NCI-H748 (cell line): ENCODE results near the gene KLK7.

Source experiments
- DNase-seq: peaks from one replicate; lab custom pipeline; 2025; ENCODE audit not compliant: unreplicated experiment; lab: John Stamatoyannopoulos, UW

The KLK7 gene

GRCh38 chr19:50939596-50939995 lies 44.1 kb downstream of the KLK7 start:
- no peak for DNase-seq

GRCh38 chr19:50933640-50934039 lies 50.1 kb downstream of the KLK7 start:
- DNase-seq = no peak

- no peak for DNase-seq
Observed at GRCh38 chr19:50932690-50933083, 51.0 kb downstream of the KLK7 start.

DNA sequence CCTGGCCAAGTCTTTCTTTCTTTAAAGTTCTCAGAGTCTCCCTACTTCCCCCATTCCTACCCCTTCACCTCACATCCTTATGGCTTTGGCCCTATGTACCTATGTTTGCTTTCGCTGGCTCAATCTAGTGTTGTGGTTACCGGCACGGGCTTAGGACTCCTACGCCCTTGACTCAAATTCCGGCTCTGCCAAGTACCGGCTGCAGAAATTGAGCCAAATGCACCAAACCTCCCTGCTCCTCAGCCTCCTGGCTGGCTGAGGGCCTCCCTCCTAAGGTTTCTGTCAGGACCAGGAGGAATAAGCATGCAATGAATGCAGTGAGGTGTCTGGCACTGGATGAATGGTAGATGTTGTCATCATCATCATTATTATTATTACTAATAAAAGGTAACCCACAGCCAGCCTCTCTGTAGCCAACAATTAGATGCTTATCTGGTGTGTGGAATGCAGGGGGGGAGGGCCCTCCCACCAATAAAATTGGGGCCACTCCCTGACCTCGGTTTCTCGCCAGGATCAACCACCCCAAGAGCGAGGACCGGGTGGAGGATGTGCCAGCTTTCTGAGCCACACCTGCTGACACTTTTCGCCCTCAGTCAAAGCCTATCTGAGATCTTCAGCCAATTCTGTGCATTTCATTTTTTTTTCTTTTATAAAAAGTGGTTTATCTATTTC lies 51.6 kb downstream of the KLK7 start:
- no peak for DNase-seq

DNA sequence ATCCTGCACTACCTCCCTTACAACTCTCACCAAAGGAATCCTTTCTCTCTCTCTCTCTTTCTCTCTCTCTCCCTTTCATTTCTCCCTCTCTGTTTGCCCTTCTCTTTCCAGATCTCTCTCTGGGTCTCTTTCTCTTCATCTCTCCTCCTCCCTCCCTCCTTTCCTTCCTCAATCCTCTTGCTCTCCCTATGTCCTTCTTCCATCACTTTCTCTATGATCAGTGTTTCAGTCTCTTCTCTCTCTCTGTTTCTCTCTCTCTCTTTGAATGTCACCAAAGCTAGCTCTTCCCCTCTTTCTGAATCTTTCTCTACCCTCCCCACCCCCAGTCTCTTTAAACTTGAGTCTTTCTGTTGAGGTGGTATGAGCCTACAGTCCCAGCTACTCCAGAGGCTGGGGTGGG lies 52.7 kb downstream of the KLK7 start:
- no peak for DNase-seq

DNA sequence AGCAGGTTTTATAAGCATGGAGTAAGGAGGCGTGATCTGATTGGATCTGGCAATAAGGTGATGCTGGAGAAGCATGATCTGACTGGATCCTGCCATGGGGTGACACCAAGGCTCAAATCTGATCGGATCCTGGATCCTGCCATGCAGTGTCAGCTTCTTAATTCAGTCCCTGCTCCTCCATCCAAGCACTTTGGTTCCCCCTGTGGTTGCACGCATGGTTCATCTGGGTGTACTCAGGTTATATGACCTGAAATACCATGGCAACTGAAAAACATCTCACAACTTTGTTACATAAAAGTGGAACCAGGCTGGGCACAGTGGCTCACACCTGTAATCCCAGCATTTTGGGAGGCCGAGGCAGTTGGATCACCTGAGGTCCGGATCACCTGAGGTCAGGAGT lies 54.9 kb downstream of the KLK7 start:
- peak; percentile 54 for DNase-seq
